IMR-90 (cell line): Measurements from ENCODE around the gene SNTG2. TPM values are rescaled to one million over a fixed set of nuclear protein-coding genes. Genes with fewer than 3 reads are reported as not detected.

Experiments used
- ATAC-seq: fragments of 200-7000 bp; cut with Tn5 transposase; 2 replicates; pipeline ENCODE4 v1.9.1; 2020; ENCODE audit warnings: low read depth, mild to moderate bottlenecking, moderate library complexity
- BruUV-seq: library from RNA; stranded (reverse); fragments of 400-500 nt; replicated peaks from 2 replicates; lab custom pipeline; 2021; lab: Mats Ljungman, UMichigan
- CTCF ChIA-PET: fragments of 300-600 bp; formaldehyde crosslinking; extraction: SDS; loops from one replicate; lab custom pipeline; 2021; ENCODE audit warnings: antibody characterized with exemption; lab: Yijun Ruan, JAX
- POLR2A ChIA-PET: fragments of 300-600 bp; sonication (Branson Sonifier 250); formaldehyde crosslinking; loops from one replicate; lab custom pipeline; 2022; ENCODE audit warnings: antibody characterized with exemption; ENCODE audit not compliant: unreplicated experiment; lab: Charles Lee
- DNase-seq: peaks from one replicate; pipeline ENCODE4 v3.0.0; 2013
- H2AFZ ChIP-seq: replicated peaks from 2 replicates; pipeline ENCODE3; 2013; ENCODE audit warnings: low read length, mild to moderate bottlenecking; ENCODE audit not compliant: poor library complexity
- H2AK5ac ChIP-seq: 2 replicates; pipeline ENCODE4 v1.6.1; 2013; ENCODE audit warnings: low read depth, low read length, inconsistent platforms
- H2AK9ac ChIP-seq: replicated peaks from 2 replicates; pipeline ENCODE3; 2013; ENCODE audit warnings: mild to moderate bottlenecking, low read depth, low read length, moderate library complexity; ENCODE audit not compliant: poor library complexity
- H2BK120ac ChIP-seq: 2 replicates; pipeline ENCODE4 v1.6.1; 2013; ENCODE audit warnings: low read depth, low read length, inconsistent platforms
- H2BK15ac ChIP-seq: 3 replicates; pipeline ENCODE4 v1.6.1; 2013; ENCODE audit warnings: low read depth, low read length, inconsistent platforms
- H2BK20ac ChIP-seq: 2 replicates; pipeline ENCODE4 v1.6.1; 2013; ENCODE audit warnings: low read depth, mild to moderate bottlenecking, inconsistent platforms, low read length, moderate library complexity
- H2BK5ac ChIP-seq: 2 replicates; pipeline ENCODE4 v1.6.1; 2013; ENCODE audit warnings: mild to moderate bottlenecking, low read depth, low read length, inconsistent platforms; ENCODE audit not compliant: poor library complexity, severe bottlenecking
- H3K14ac ChIP-seq: replicated peaks from 2 replicates; pipeline ENCODE4 v1.6.1; 2013; ENCODE audit warnings: low read depth, low read length, inconsistent platforms
- H3K18ac ChIP-seq: 2 replicates; pipeline ENCODE4 v1.6.1; 2013; ENCODE audit warnings: low read depth, low read length, control low read depth
- H3K23ac ChIP-seq: 2 replicates; pipeline ENCODE4 v1.6.1; 2013; ENCODE audit warnings: low read depth, low read length, inconsistent platforms
- H3K27ac ChIP-seq: 2 replicates; pipeline ENCODE4 v1.5.1; 2013; ENCODE audit warnings: mild to moderate bottlenecking, control low read depth, low read length; ENCODE audit not compliant: insufficient read depth
- H3K27me3 ChIP-seq: 2 replicates; pipeline ENCODE4 v1.6.1; 2013; ENCODE audit warnings: low read length; ENCODE audit not compliant: control insufficient read depth, insufficient read depth
- H3K36me3 ChIP-seq: 2 replicates; pipeline ENCODE4 v1.6.1; 2013; ENCODE audit warnings: low read length, mixed read lengths; ENCODE audit not compliant: control insufficient read depth, insufficient read depth
- H3K4ac ChIP-seq: 2 replicates; pipeline ENCODE4 v1.6.1; 2013; ENCODE audit warnings: low read depth, low read length, inconsistent platforms
- H3K4me1 ChIP-seq: 2 replicates; pipeline ENCODE4 v1.6.1; 2013; ENCODE audit warnings: low read length, mixed read lengths; ENCODE audit not compliant: control insufficient read depth, insufficient read depth
- H3K4me2 ChIP-seq: 2 replicates; pipeline ENCODE4 v1.6.1; 2013; ENCODE audit warnings: low read depth, mild to moderate bottlenecking, control low read depth, low read length, moderate library complexity
- H3K4me3 ChIP-seq: 2 replicates; pipeline ENCODE4 v1.5.1; 2013; ENCODE audit warnings: low read depth, mild to moderate bottlenecking, control low read depth, low read length, moderate library complexity; ENCODE audit not compliant: insufficient read depth
- H3K56ac ChIP-seq: 2 replicates; pipeline ENCODE4 v1.6.1; 2013; ENCODE audit warnings: low read length, inconsistent platforms; ENCODE audit not compliant: insufficient read depth; ENCODE audit errors: extremely low read depth
- H3K79me1 ChIP-seq, 2 experiments: 2 replicates each; pipeline ENCODE4 v1.6.1; 2013; ENCODE audit warnings: low read length in 2 of 2, inconsistent platforms in 1 of 2, low read depth in 1 of 2
- H3K9ac ChIP-seq: 2 replicates; pipeline ENCODE4 v1.6.1; 2013; ENCODE audit warnings: low read depth, low read length, control low read depth
- H3K9me1 ChIP-seq: 2 replicates; pipeline ENCODE4 v1.6.1; 2013; ENCODE audit warnings: low read length, inconsistent platforms; ENCODE audit not compliant: insufficient read depth
- H3K9me3 ChIP-seq: 2 replicates; pipeline ENCODE4 v1.6.1; 2013; ENCODE audit warnings: low read length; ENCODE audit not compliant: control insufficient read depth, insufficient read depth
- H4K20me1 ChIP-seq: 2 replicates; pipeline ENCODE4 v1.6.1; 2013; ENCODE audit warnings: low read length, inconsistent platforms; ENCODE audit not compliant: insufficient read depth
- H4K5ac ChIP-seq: 2 replicates; pipeline ENCODE4 v1.6.1; 2013; ENCODE audit warnings: mild to moderate bottlenecking, low read depth, low read length, control low read depth
- H4K8ac ChIP-seq, 2 experiments: 2 replicates each; pipeline ENCODE4 v1.6.1; 2013; ENCODE audit warnings: low read depth in 2 of 2, low read length in 2 of 2, control low read depth in 1 of 2, inconsistent platforms in 1 of 2
- H4K91ac ChIP-seq: 2 replicates; pipeline ENCODE4 v1.6.1; 2013; ENCODE audit warnings: low read depth, low read length, inconsistent platforms; ENCODE audit not compliant: insufficient read depth
- CEBPB ChIP-seq: IDR thresholded peaks from 2 replicates; pipeline ENCODE4 v1.6.1; 2012; ENCODE audit warnings: low read depth, low read length, improper control_type of control experiment
- MAFK ChIP-seq: IDR thresholded peaks from 2 replicates; pipeline ENCODE4 v1.6.1; 2012; ENCODE audit warnings: low read depth, low read length, improper control_type of control experiment
- RCOR1 ChIP-seq: IDR thresholded peaks from 2 replicates; pipeline ENCODE4 v1.6.1; 2012; ENCODE audit warnings: mild to moderate bottlenecking, low read length, improper control_type of control experiment; ENCODE audit not compliant: insufficient replicate concordance
- WGBS, 2 experiments: methylation state at CpG; one replicate each; pipeline versions ENCODE4 v1.1.5 to v1.1.7; 2013; ENCODE audit warnings: missing lambda C conversion rate in 2 of 2; ENCODE audit not compliant: insufficient read length in 1 of 2; ENCODE audit errors: extremely low coverage in 2 of 2; 5-methylcytosine and 5-hydroxymethylcytosine counted together
- dilution Hi-C: fragments of 300-500 bp; cut with HindIII; formaldehyde crosslinking; loops from one replicate; pipeline ENCODE4 v1.14.3; 2018; ENCODE audit warnings: low sequenced_read_pairs; ENCODE audit not compliant: unreplicated experiment
- in situ Hi-C: fragments of 300-500 bp; cut with MboI; formaldehyde crosslinking; loops from 3 replicates; pipeline ENCODE4 v1.14.3; 2019; ENCODE audit warnings: low sequenced_read_pairs, inconsistent platforms, mixed read lengths
- intact Hi-C: fragments of 100-400 bp; cut with micrococcal nuclease; formaldehyde crosslinking; loops from 2 replicates; pipeline ENCODE4 v1.10.0; 2022
- polyA plus RNA-seq, 3 experiments: library from polyadenylated mRNA; depleted of rRNA; stranded (reverse); fragments of >200 nt; gene quantifications; 2 replicates each; pipeline ENCODE4 v1.2.3, GENCODE V29; 2012; ENCODE audit warnings: low replicate concordance in 1 of 3
- total RNA-seq: library from RNA; depleted of rRNA; stranded (reverse); fragments of >200 nt; gene quantifications from 2 replicates; pipeline ENCODE4 v1.2.3, GENCODE V29; 2012

Gene SNTG2
- total and polyA plus RNA-seq, 2 of the 4 experiments (the other 2 are of a cell fraction): under 0.01 to 0.17 TPM

DNA sequence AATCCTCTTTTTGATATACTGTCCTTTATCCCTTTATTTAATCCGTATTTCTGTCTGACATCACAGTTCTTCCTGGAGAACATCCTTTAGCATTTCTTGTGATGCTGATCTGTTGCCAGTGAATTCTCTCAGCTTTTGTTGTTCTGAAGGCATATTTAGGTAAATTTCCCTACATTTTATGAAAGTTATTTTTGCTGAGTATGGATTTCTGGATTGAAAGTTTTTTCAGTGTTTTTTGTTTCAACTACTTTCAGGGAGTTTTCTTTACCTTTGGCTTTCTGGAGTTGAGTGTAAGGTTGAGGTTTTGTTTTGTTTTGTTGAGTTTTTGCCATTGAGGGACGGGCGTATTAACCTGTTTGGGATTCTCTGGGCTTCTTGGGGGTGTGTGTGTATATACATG lies 22.5 kb downstream of the SNTG2 start:
- Histone ChIP-seq H2AK5ac (no peak overlapping the region), H3K4me1 (no peaks in the 10 kb centered on the region), H3K4ac (no peak overlapping the region), H3K9me1 (no peaks in the 10 kb centered on the region), H2BK20ac (no peak overlapping the region), H3K14ac (no peak overlapping the region), H2BK5ac (no peak overlapping the region), H3K4me3 (no peak overlapping the region), H3K4me2 (no peak overlapping the region), H3K9ac (no peak overlapping the region), H3K18ac (no peak overlapping the region), H4K5ac (no peak overlapping the region), H3K56ac (no peak overlapping the region), H2AFZ (no peak overlapping the region), H3K79me1 (no peaks in the 10 kb centered on the region), H3K27me3 (no peaks in the 10 kb centered on the region), H4K8ac (no peak overlapping the region), H4K20me1 (no peaks in the 10 kb centered on the region), H2BK120ac (no peak overlapping the region), H3K27ac (no peak overlapping the region), H2BK15ac (no peak overlapping the region), H3K36me3 (no peaks in the 10 kb centered on the region), H4K91ac (no peak overlapping the region), H3K23ac (no peak overlapping the region), H3K9me3 (peaks cover 4% of the 10 kb centered on the region; the same call in 1 of the 2 replicates), H2AK9ac (no peak overlapping the region)
- no peak for DNase-seq
- in situ Hi-C loops (no loop called here), dilution Hi-C loops (no loop called here), intact Hi-C loops (no loop called here)
- no CpG with 5 or more reads among the region's 3 CpGs for WGBS, 2 experiments
- ATAC-seq: no peak
- POLR2A ChIA-PET: no interaction called here
- CTCF ChIA-PET: no interaction called here
- BruUV-seq: no TSS peak
- TF ChIP-seq MAFK (peak; percentile 70), RCOR1 (no peak), CEBPB (no peak)
